ENCODE results near the gene METTL2B. TPM values are rescaled to one million over a fixed set of nuclear protein-coding genes. Genes with fewer than 3 reads are reported as not detected.
A peak's percentile ranks its signal among the peaks of the same experiment; 100 is the strongest.

Gene METTL2B
- total and polyA plus RNA-seq, 2 of the 8 experiments (the other 6 are each of a cell fraction or from before 2014, with no cell fraction given): 14.6 to 43.5 TPM

- H2BK12ac ChIP-seq (ENCODE audit: low read depth, low read length): no peak overlapping the region
- H3K9me3 ChIP-seq (ENCODE audit: insufficient read depth in 2 of 2, low read depth in 1 of 2, low read length in 1 of 2): peaks cover 0 to 10% of the 10 kb centered on the region in 2 experiments; a peak in 2 of 4 replicates
- H2AK5ac ChIP-seq (ENCODE audit: low read depth, low read length): no peak overlapping the region
- H3K79me1 ChIP-seq (ENCODE audit: low read depth, low read length): peaks cover 9% of the 10 kb centered on the region
- ChIA-PET POLR2A (ENCODE audit: partially characterized antibody) (interaction anchor here (0.9 to 1.6 kb wide), 9 partner anchors 10 to 409 kb away, joined by 3 to 15 read pairs (median 5); no protein-coding TSS in a partner anchor), CTCF (ENCODE audit: partially characterized antibody) (interaction anchor here (0.7 to 4.5 kb wide), 14 partner anchors 10 to 370 kb away, joined by 3 to 477 read pairs (median 8); partner anchors contain the start of gene IMPDH1)
- H4K5ac ChIP-seq (ENCODE audit: insufficient read length, low read depth, low read length): no peak overlapping the region
- no peak overlapping the region for H4K91ac ChIP-seq (replicated peaks; ENCODE audit: insufficient read length, low read length)
- DNase-seq (ENCODE audit: low read depth in 1 of 2, low spot score in 2 of 2) (no peak), FAIRE-seq (no peak)
- peaks cover 7 to 20% (median 12%) of the 10 kb centered on the region in 4 experiments for H3K4me1 ChIP-seq (replicated peaks in 1 of 4; ENCODE audit: control insufficient read depth in 3 of 4, insufficient read depth in 4 of 4, low read length in 3 of 4)
- no peak overlapping the region; a peak in 2 of 4 replicates for H3K4me2 ChIP-seq (ENCODE audit: insufficient read depth in 1 of 2, low read depth in 2 of 2, low read length in 2 of 2)
- H3K23me2 ChIP-seq (ENCODE audit: low read depth, low read length): peaks cover 9% of the 10 kb centered on the region; the same call in 1 of the 2 replicates
- H2BK120ac ChIP-seq (replicated peaks; ENCODE audit: low read depth, low read length): no peak overlapping the region
- 92% methylated on average over 3 of the region's 3 CpGs; no CpG with 5 or more reads in 1 of the 2 experiments for WGBS, 2 experiments (ENCODE audit: extremely low coverage in 1 of 2, insufficient coverage in 1 of 2, insufficient read length in 1 of 2, insufficient replicate concordance in 2 of 2, low coverage in 1 of 2, low lambda C conversion rate in 2 of 2, missing lambda C conversion rate in 1 of 2)
- no peak overlapping the region for H4K8ac ChIP-seq (ENCODE audit: extremely low read depth, insufficient read depth, low read length)
- H3K4ac ChIP-seq (replicated peaks; ENCODE audit: insufficient read length, low read depth, low read length): no peak overlapping the region
- peak overlapping the region in 2 of 4 experiments; percentile 10; a peak in 2 of 7 replicates for H3K9ac ChIP-seq (replicated peaks in 1 of 4; ENCODE audit: extremely low read depth in 1 of 4, low read depth in 3 of 4, low read length in 3 of 4)
- H3K23ac ChIP-seq (ENCODE audit: insufficient read length): no peak overlapping the region
- H3K14ac ChIP-seq (ENCODE audit: insufficient read length): no peak overlapping the region
- no peak overlapping the region for H2BK15ac ChIP-seq (ENCODE audit: low read length)
- H2BK5ac ChIP-seq (ENCODE audit: low read depth, low read length): no peak overlapping the region
- H3K18ac ChIP-seq (ENCODE audit: extremely low read depth, low read length): no peak overlapping the region
- H2BK20ac ChIP-seq (ENCODE audit: low read length): no peak overlapping the region
- no peak for TF ChIP-seq KDM1A (IDR thresholded peaks at IDR 0.05; ENCODE audit: borderline replicate concordance, low read length)
- TF ChIP-seq NRF1 (IDR thresholded peaks at IDR 0.05; ENCODE audit: low read depth, low read length): no peak
- H3K79me2 ChIP-seq (ENCODE audit: control insufficient read depth in 1 of 2, insufficient read depth in 2 of 2, low read length in 2 of 2): peaks cover 0 to 60% of the 10 kb centered on the region in 2 experiments; a peak in 3 of 4 replicates
- H3K27ac ChIP-seq (ENCODE audit: low read depth, low read length): no peak overlapping the region
- no peak overlapping the region for H3K56ac ChIP-seq (replicated peaks; ENCODE audit: insufficient read length, low read depth, low read length)
- H4K20me1 ChIP-seq (replicated peaks in 1 of 2; ENCODE audit: control insufficient read depth in 1 of 2, insufficient read depth in 2 of 2, low read length in 2 of 2): peaks cover 4 to 8% of the 10 kb centered on the region in 2 experiments
- H3K27me3 ChIP-seq (replicated peaks in 1 of 4; ENCODE audit: control insufficient read depth in 3 of 4, extremely low read depth in 1 of 4, insufficient read depth in 3 of 4, low read length in 3 of 4): no peaks in the 10 kb centered on the region; a peak in 2 of 7 replicates
- H3K4me3 ChIP-seq (ENCODE audit: extremely low read depth in 1 of 4, insufficient read depth in 2 of 4, low read depth in 3 of 4, low read length in 4 of 4): no peak overlapping the region
- H2AFZ ChIP-seq (ENCODE audit: low read length): no peak overlapping the region
- peaks cover 3 to 23% (median 9%) of the 10 kb centered on the region in 4 experiments; a peak in 6 of 8 replicates for H3K36me3 ChIP-seq (ENCODE audit: control insufficient read depth in 2 of 4, insufficient read depth in 4 of 4, low read length in 3 of 4)
Observed at GRCh38 chr7:128458956-128459355, 17.6 kb upstream of the METTL2B start.
